ENCODE results near the gene CNOT11.
"Not testable (repeated sequence)": the region's sequence is repeated elsewhere in the genome, so short reads cannot be mapped to it uniquely, and the experiment has no call there.

Gene CNOT11

DNA sequence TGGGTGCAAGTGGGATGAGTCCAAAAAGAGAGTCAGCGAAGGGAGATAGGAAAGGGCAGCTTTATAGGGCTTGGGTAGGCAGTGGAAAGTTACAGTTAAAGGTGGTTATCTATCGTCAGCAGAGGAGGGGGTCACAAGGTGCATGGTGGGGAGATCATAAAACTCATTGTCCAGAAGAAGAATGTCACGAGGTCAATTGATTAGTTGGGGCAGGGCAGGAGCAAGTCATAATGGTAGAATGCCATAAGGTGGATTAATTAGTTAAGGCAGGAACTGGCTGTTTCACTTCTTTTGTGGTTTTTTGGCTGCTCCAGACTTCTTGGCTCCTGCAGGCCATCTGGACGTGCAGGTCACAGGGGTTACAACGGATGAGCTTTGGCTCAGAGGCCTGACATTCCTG, 3.9 kb upstream of the CNOT11 start:
- DNase-seq, result not testable (repeated sequence)

- DNase-seq, result no peak
These were observed 2.9 kb upstream of the CNOT11 start for GRCh38 chr2:101249826-101250225.

DNA sequence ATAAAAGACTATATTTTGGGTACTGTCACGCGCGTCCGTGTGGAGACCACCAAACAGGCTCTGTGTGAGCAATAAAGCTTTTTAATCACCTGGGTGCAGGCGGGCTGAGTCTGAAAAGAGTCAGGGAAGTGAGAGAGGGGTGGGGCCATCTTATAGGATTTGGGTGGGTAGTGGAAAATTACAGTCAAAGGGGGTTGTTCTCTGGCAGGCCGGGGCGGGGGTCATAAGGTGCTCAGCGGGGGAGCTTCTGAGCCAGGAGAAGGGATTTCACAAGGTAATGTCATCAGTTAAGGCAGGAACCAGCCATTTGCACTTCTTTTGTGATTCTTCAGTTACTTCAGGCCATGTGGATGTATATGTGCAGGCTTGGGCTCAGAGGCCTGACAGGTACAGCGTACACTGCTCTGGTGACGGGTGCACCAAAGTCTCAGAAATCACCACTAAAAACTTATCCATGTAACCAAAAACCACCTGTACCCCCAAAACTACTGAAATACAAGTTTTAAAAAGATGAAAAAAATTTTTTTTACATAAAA, 1.4 kb upstream of the CNOT11 start:
- not testable (repeated sequence) for DNase-seq

DNA sequence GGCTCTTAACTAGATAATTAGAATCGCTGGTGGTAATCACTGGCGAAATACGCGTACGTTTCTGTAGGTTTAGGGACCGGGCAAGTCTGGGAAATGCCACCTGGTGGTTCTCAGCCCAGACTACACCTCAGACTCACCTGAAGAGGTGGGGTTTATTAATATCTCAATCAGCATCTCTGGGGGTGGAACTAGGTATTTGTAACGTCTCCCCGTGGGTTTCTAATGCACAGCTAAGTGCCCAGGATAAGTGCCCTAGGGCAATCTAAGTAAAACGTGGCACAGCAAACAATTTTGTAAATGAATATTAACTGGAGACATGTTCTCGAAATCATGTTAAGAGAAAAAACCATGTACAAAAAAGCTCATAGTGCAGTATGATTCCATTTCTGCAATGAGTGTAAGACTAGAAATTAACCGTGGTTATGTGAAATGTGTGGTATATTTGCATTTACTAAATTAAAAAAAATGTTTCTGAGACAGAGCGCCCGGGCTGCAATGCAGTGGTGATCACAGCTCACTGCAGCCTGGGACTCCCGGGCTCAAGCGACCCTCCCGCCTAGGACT, 760 bp upstream of the CNOT11 start:
- peak; percentile 25 for DNase-seq

DNA sequence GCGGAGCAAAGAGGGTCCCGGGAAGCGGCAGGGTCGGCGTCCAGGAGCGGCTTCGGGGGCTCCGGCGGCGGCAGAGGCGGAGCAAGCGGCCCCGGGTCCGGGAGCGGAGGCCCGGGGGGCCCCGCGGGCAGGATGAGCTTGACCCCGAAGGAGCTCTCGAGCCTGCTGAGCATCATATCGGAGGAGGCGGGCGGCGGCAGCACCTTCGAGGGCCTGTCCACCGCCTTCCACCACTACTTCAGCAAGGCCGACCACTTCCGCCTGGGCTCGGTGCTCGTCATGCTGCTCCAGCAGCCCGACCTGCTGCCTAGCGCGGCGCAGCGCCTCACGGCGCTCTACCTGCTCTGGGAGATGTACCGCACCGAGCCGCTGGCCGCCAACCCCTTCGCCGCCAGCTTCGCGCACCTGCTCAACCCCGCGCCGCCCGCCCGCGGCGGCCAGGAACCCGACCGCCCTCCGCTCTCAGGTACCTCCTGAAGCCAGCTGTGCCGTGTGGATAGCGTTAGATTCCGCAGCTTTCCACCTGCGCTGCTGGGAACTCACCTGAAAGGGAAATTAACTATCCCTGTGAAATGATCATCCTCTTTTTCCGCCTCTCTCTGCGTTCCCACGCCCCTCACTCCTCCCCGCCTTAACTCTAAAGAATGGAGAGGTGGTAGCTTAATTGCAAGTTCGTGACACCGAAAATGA, 472 bp downstream of the CNOT11 start:
- DNase-seq, result peak; percentile 84

GRCh38 chr2:101253703-101254450, 1.2 kb downstream of the CNOT11 start:
- no peak for DNase-seq

DNA sequence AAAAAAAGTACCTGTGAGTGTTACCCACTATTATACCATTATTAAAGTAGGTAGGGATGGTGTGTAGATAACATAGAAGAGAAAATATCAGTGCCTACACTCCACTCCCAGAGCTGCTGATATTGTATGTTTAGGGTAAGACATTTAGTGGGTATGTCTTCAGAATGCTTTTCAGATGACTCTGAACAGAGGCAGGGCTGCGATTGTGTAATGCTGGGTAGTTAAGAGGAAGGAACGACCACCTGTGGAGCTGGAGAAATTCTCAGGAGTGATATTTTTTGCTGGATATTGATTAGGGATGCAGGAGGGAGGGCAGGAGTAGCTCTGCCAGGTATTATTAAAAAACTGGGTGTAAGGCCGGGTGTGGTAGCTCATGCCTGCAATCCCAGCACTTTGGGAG, 2.8 kb downstream of the CNOT11 start:
- no peak for DNase-seq

GRCh38 chr2:101256316-101256715, 3.6 kb downstream of the CNOT11 start:
- no peak for DNase-seq

DNA sequence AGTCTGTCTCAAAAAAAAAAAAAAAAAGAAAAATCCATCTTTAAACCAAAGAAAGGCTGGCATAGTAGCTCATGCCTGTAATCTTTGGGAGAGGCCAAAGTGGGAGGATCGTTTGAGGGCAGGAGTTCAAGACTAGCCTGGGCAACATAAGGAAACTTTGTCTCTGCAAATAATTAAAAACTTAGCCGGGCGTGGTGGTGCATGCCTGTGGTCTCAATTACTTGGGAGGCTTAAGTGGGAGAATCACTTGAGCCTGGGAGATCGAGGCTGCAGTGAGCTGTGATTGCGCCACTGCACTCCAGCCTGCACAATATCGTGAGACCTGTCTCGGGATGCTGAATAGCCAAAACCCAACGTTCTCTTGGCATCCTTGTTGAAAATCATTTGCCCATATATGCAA, 6.1 kb downstream of the CNOT11 start:
- DNase-seq, result no peak

- DNase-seq, result no peak
These were observed 9.5 kb downstream of the CNOT11 start for GRCh38 chr2:101262142-101262541.

DNA sequence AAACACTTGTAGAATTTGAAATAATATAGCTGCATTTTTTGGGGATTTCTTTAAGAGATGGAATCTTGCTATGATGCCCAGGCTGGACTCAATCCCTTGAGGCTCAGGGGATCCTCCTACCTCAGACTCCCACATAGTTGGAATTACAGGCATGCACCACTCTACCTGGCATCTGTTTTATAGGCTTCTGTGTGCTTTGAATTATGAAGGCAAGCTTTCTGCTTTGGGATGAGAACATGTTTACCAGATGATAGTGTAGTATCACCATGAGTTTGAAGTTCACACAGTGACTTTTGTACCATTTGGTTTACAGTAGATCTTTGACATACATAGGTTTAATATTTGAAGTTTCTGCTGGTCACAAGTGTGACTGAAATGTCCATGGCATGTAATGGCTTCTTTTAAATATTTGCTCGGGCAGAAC, 10.7 kb downstream of the CNOT11 start:
- no peak for DNase-seq

DNA sequence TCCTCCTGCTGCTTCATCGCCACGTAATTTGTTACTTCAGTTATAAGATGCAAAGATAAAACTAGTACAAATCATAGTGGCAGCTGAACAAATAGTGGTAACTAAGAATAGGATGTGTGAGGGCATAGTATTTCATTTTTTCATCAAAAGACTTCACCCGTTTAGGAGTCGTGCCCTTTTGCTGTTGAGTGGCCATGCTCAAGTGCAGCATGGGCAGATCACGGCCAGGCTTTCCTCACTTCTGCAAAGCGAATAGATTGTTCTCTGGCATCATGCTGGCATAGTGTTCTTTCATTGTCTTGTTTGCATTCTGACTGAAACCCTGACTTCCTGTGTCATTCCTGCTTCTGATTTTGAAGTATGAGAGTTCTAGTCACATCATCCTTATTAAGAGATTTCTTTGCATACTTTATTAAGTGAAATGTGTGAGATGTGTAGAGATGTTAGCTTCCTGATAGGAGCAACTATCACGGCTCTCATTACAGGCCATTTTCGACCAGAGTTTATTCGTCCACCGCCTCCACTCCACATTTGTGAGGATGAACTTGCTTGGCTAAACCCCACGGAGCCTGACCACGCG, 11.8 kb downstream of the CNOT11 start:
- DNase-seq, result no peak

- no peak for DNase-seq
These were observed 13.3 kb downstream of the CNOT11 start for GRCh38 chr2:101265893-101266499.

DNA sequence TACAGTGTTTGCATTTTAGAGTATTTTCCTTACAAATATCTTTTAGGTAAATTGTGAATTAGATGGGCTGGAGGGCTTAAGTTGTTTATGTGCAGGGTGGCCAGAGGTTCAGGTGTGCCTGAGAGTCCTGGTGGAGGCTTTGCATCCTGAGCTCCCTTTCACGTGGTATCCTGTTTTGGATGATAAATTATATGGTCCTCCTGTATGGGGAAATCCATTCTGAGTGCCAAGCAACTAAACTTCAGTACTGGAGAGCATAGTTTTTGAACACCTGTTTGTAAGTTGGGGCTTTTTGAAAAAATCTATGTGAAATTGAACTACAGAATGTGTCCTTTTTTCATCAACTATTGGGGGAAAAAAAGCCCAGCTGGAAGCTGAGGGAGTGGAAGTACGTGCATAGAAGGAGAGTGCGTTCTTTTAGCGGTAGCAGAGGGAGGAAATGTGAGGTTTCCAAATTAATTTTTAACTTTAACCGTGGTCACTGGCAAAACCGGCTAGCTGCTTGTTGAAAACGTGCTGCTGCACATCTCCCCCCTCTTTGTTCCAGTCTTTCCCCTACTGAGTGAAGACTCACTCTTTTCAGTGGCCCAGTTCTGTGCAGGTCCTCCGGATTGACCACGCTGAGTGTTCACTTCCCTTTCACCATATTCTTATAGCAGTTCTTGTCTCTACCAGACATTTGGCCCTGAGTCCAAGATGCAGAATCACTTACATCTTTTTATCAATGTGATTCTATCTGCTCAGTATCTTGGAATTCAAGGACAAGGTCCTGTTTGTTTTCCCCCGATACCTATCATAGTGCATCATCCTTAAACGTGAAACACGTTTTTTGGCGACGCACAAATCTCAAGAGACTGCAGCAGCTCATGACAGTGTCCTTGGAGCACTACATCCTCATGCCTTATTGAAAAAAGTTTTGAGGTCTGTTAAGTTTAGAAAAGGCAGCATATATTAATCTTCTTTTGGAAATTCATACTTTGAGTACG, 15.3 kb downstream of the CNOT11 start:
- no peak for DNase-seq

GRCh38 chr2:101270700-101271259, 18.1 kb downstream of the CNOT11 start:
- DNase-seq, result no peak

- DNase-seq, result no peak
These were observed 19.5 kb downstream of the CNOT11 start for GRCh38 chr2:101272045-101272784.

DNA sequence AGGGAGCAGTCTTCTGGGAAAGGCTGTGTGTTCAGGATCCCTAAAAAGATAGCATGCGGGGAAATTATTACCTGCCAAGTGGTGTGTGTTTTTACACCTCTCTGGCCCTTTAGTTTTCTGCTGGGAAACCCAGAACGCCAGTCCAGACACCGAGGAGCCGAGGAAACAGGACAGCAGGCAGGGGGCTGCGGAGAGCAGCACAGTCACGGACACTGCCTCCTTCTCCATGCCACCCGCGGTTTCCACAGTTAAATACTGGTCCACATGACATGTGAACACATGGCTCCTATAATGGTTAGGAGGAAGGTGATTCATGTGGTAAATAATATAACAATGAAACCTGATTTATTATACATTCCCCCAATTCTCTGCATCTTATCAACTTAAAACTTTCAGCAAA, 20.4 kb downstream of the CNOT11 start:
- DNase-seq, result no peak

DNA sequence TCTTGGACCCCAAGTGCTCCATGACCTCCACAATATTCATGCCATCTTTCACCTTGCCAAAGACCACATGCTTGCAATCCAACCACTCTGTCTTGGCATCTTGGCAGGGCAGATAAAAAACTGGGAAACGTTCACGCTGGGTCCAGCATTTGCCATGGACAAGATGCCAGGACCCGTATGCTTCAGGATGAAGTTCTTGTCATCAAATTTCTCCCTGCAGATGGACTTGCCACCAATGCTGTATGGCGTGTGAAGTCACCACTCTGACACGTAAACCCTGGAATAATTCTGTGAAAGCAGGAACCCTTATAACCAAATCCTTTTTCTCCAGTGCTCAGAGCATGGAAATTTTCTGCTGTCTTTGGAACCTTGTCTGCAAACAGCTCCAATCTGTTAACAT, 21.5 kb downstream of the CNOT11 start:
- DNase-seq, result no peak

DNA sequence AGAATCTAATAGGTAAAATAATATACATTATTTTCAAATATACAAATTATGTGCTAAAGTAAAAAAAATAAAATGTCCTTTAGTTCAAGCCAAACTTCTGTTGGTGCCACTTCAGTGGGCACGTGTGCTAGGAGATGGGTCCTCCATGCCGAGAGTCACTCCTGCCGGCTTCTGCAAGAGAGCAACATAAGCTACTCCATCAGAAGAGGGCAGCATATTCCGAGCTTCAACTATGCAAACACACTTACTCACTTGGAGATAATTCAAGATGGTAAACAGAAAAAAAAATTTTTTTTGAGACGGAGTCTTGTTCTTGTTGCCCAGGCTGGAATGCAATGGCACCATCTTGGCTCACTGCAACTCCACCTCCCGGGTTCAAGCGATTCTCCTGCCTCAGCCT, 24.4 kb downstream of the CNOT11 start:
- no peak for DNase-seq

GRCh38 chr2:101278925-101279324, 26.2 kb downstream of the CNOT11 start:
- DNase-seq, result no peak

GRCh38 chr2:101281482-101281881, 28.8 kb downstream of the CNOT11 start:
- DNase-seq, result no peak
